Upper lobe of left lung (tissue), 4 donors: ENCODE measurements around the gene EXOC4.

Experiments used
- POLR2AphosphoS5 ChIP-seq, 2 donors: sonication (generic); formaldehyde crosslinking; IDR thresholded peaks; one replicate each; pipeline ENCODE4 v1.5.1; 2017; ENCODE audit warnings: antibody characterized with exemption in 2 of 2
- TF ChIP-seq, protein P1 (sequence below), 6 experiments: fragments of 450-650 bp in 4 of 6; fragments of 200-600 bp in 2 of 6; sonication (generic) in 2 of 6; IDR thresholded peaks; one replicate each; pipeline ENCODE4 v1.5.1; 2016 to 2019; ENCODE audit warnings: antibody characterized with exemption in 6 of 6

DNA sequence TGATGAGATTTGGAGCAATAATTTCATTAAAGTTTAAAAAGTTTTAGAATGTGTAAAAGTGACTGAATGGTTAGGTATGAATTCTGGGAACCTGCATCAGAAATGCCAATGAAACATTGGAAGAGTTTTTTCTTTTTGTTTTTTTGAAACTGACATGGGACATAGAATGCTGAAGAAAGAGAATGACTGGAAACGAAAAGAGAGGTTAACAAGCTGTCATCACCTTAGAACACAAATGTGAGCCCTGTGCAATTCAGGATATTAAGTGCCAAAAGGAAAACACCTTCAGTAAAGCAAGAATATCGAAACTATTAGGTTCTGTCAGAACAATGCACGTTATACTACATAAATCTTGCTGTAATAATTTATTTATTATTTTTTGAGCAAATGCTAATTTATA lies 12.6 kb upstream of the EXOC4 start:
- TF ChIP-seq POLR2AphosphoS5 (IDR thresholded peaks at IDR 0.05) = no peak
- TF ChIP-seq, protein P1, sequence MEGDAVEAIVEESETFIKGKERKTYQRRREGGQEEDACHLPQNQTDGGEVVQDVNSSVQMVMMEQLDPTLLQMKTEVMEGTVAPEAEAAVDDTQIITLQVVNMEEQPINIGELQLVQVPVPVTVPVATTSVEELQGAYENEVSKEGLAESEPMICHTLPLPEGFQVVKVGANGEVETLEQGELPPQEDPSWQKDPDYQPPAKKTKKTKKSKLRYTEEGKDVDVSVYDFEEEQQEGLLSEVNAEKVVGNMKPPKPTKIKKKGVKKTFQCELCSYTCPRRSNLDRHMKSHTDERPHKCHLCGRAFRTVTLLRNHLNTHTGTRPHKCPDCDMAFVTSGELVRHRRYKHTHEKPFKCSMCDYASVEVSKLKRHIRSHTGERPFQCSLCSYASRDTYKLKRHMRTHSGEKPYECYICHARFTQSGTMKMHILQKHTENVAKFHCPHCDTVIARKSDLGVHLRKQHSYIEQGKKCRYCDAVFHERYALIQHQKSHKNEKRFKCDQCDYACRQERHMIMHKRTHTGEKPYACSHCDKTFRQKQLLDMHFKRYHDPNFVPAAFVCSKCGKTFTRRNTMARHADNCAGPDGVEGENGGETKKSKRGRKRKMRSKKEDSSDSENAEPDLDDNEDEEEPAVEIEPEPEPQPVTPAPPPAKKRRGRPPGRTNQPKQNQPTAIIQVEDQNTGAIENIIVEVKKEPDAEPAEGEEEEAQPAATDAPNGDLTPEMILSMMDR (IDR thresholded peaks at IDR 0.05) = no peak
